NCI-H2107 treated with DMSO at 0.1 percent for 48 hours (cell line): ENCODE results near the gene VAC14.

Experiments used
- DNase-seq: peaks from one replicate; lab custom pipeline; 2025; ENCODE audit not compliant: unreplicated experiment; lab: John Stamatoyannopoulos, UW

Gene VAC14

GRCh38 chr16:70764632-70765031, 36.3 kb downstream of the VAC14 start:
- DNase-seq, result no peak

- DNase-seq, result no peak
These were observed 40.7 kb downstream of the VAC14 start for GRCh38 chr16:70760221-70760620.

GRCh38 chr16:70759666-70760065, 41.3 kb downstream of the VAC14 start:
- DNase-seq, result no peak

GRCh38 chr16:70758786-70759185, 42.2 kb downstream of the VAC14 start:
- DNase-seq, result peak; percentile 26

- no peak for DNase-seq
These were observed 43.8 kb downstream of the VAC14 start for GRCh38 chr16:70757183-70757582.

- no peak for DNase-seq
These were observed 44.9 kb downstream of the VAC14 start for GRCh38 chr16:70756071-70756470.

- no peak for DNase-seq
These were observed 45.9 kb downstream of the VAC14 start for GRCh38 chr16:70754851-70755600.

GRCh38 chr16:70754371-70754770, 46.6 kb downstream of the VAC14 start:
- no peak for DNase-seq

- DNase-seq, result no peak
These were observed 47.1 kb downstream of the VAC14 start for GRCh38 chr16:70753694-70754325.

- DNase-seq, result no peak
These were observed 47.7 kb downstream of the VAC14 start for GRCh38 chr16:70753228-70753627.

- DNase-seq, result no peak
These were observed 48.5 kb downstream of the VAC14 start for GRCh38 chr16:70752426-70752825.

- DNase-seq, result no peak
These were observed 49.4 kb downstream of the VAC14 start for GRCh38 chr16:70751593-70751992.

GRCh38 chr16:70750893-70751467, 50.0 kb downstream of the VAC14 start:
- no peak for DNase-seq

GRCh38 chr16:70749681-70750601, 51.0 kb downstream of the VAC14 start:
- DNase-seq, result no peak

- no peak for DNase-seq
These were observed 51.8 kb downstream of the VAC14 start for GRCh38 chr16:70749006-70749678.

GRCh38 chr16:70747703-70748631, 53.0 kb downstream of the VAC14 start:
- no peak for DNase-seq

GRCh38 chr16:70746708-70747424, 54.1 kb downstream of the VAC14 start:
- no peak for DNase-seq

GRCh38 chr16:70746040-70746707, 54.8 kb downstream of the VAC14 start:
- DNase-seq, result no peak
